Measurements from ENCODE around the gene ATP1A4. TPM values are rescaled to one million over a fixed set of nuclear protein-coding genes. Genes with fewer than 3 reads are reported as not detected.

The ATP1A4 gene
- total and polyA plus RNA-seq, 2 of the 8 experiments (the other 6 are each of a cell fraction or from before 2014, with no cell fraction given): 0.48 to 0.61 TPM

GRCh38 chr1:160221089-160221488 is 69.7 kb downstream of the ATP1A4 start (continued):
- TF ChIP-seq HDAC2 (IDR thresholded peaks at IDR 0.05; ENCODE audit: borderline replicate concordance in 1 of 2, low read depth in 2 of 2, low read length in 2 of 2): no peak
